IMR-90 (cell line): Measurements from ENCODE around the gene IGSF9B. TPM values are rescaled to one million over a fixed set of nuclear protein-coding genes. Genes with fewer than 3 reads are reported as not detected.

Experiments used
- ATAC-seq: fragments of 200-7000 bp; cut with Tn5 transposase; 2 replicates; pipeline ENCODE4 v1.9.1; 2020; ENCODE audit warnings: low read depth, mild to moderate bottlenecking, moderate library complexity
- BruUV-seq: library from RNA; stranded (reverse); fragments of 400-500 nt; replicated peaks from 2 replicates; lab custom pipeline; 2021; lab: Mats Ljungman, UMichigan
- CTCF ChIA-PET: fragments of 300-600 bp; formaldehyde crosslinking; extraction: SDS; loops from one replicate; lab custom pipeline; 2021; ENCODE audit warnings: antibody characterized with exemption; lab: Yijun Ruan, JAX
- POLR2A ChIA-PET: fragments of 300-600 bp; sonication (Branson Sonifier 250); formaldehyde crosslinking; loops from one replicate; lab custom pipeline; 2022; ENCODE audit warnings: antibody characterized with exemption; ENCODE audit not compliant: unreplicated experiment; lab: Charles Lee
- DNase-seq: peaks from one replicate; pipeline ENCODE4 v3.0.0; 2013
- H2AFZ ChIP-seq: replicated peaks from 2 replicates; pipeline ENCODE3; 2013; ENCODE audit warnings: low read length, mild to moderate bottlenecking; ENCODE audit not compliant: poor library complexity
- H2AK5ac ChIP-seq: 2 replicates; pipeline ENCODE4 v1.6.1; 2013; ENCODE audit warnings: low read depth, low read length, inconsistent platforms
- H2AK9ac ChIP-seq: replicated peaks from 2 replicates; pipeline ENCODE3; 2013; ENCODE audit warnings: mild to moderate bottlenecking, low read depth, low read length, moderate library complexity; ENCODE audit not compliant: poor library complexity
- H2BK120ac ChIP-seq: 2 replicates; pipeline ENCODE4 v1.6.1; 2013; ENCODE audit warnings: low read depth, low read length, inconsistent platforms
- H2BK15ac ChIP-seq: 3 replicates; pipeline ENCODE4 v1.6.1; 2013; ENCODE audit warnings: low read depth, low read length, inconsistent platforms
- H2BK20ac ChIP-seq: 2 replicates; pipeline ENCODE4 v1.6.1; 2013; ENCODE audit warnings: low read depth, mild to moderate bottlenecking, inconsistent platforms, low read length, moderate library complexity
- H2BK5ac ChIP-seq: 2 replicates; pipeline ENCODE4 v1.6.1; 2013; ENCODE audit warnings: mild to moderate bottlenecking, low read depth, low read length, inconsistent platforms; ENCODE audit not compliant: poor library complexity, severe bottlenecking
- H3K14ac ChIP-seq: replicated peaks from 2 replicates; pipeline ENCODE4 v1.6.1; 2013; ENCODE audit warnings: low read depth, low read length, inconsistent platforms
- H3K18ac ChIP-seq: 2 replicates; pipeline ENCODE4 v1.6.1; 2013; ENCODE audit warnings: low read depth, low read length, control low read depth
- H3K23ac ChIP-seq: 2 replicates; pipeline ENCODE4 v1.6.1; 2013; ENCODE audit warnings: low read depth, low read length, inconsistent platforms
- H3K27ac ChIP-seq: 2 replicates; pipeline ENCODE4 v1.5.1; 2013; ENCODE audit warnings: mild to moderate bottlenecking, control low read depth, low read length; ENCODE audit not compliant: insufficient read depth
- H3K27me3 ChIP-seq: 2 replicates; pipeline ENCODE4 v1.6.1; 2013; ENCODE audit warnings: low read length; ENCODE audit not compliant: control insufficient read depth, insufficient read depth
- H3K36me3 ChIP-seq: 2 replicates; pipeline ENCODE4 v1.6.1; 2013; ENCODE audit warnings: low read length, mixed read lengths; ENCODE audit not compliant: control insufficient read depth, insufficient read depth
- H3K4ac ChIP-seq: 2 replicates; pipeline ENCODE4 v1.6.1; 2013; ENCODE audit warnings: low read depth, low read length, inconsistent platforms
- H3K4me1 ChIP-seq: 2 replicates; pipeline ENCODE4 v1.6.1; 2013; ENCODE audit warnings: low read length, mixed read lengths; ENCODE audit not compliant: control insufficient read depth, insufficient read depth
- H3K4me2 ChIP-seq: 2 replicates; pipeline ENCODE4 v1.6.1; 2013; ENCODE audit warnings: low read depth, mild to moderate bottlenecking, control low read depth, low read length, moderate library complexity
- H3K4me3 ChIP-seq: 2 replicates; pipeline ENCODE4 v1.5.1; 2013; ENCODE audit warnings: low read depth, mild to moderate bottlenecking, control low read depth, low read length, moderate library complexity; ENCODE audit not compliant: insufficient read depth
- H3K56ac ChIP-seq: 2 replicates; pipeline ENCODE4 v1.6.1; 2013; ENCODE audit warnings: low read length, inconsistent platforms; ENCODE audit not compliant: insufficient read depth; ENCODE audit errors: extremely low read depth
- H3K79me1 ChIP-seq, 2 experiments: 2 replicates each; pipeline ENCODE4 v1.6.1; 2013; ENCODE audit warnings: low read length in 2 of 2, inconsistent platforms in 1 of 2, low read depth in 1 of 2
- H3K9ac ChIP-seq: 2 replicates; pipeline ENCODE4 v1.6.1; 2013; ENCODE audit warnings: low read depth, low read length, control low read depth
- H3K9me1 ChIP-seq: 2 replicates; pipeline ENCODE4 v1.6.1; 2013; ENCODE audit warnings: low read length, inconsistent platforms; ENCODE audit not compliant: insufficient read depth
- H3K9me3 ChIP-seq: 2 replicates; pipeline ENCODE4 v1.6.1; 2013; ENCODE audit warnings: low read length; ENCODE audit not compliant: control insufficient read depth, insufficient read depth
- H4K20me1 ChIP-seq: 2 replicates; pipeline ENCODE4 v1.6.1; 2013; ENCODE audit warnings: low read length, inconsistent platforms; ENCODE audit not compliant: insufficient read depth
- H4K5ac ChIP-seq: 2 replicates; pipeline ENCODE4 v1.6.1; 2013; ENCODE audit warnings: mild to moderate bottlenecking, low read depth, low read length, control low read depth
- H4K8ac ChIP-seq, 2 experiments: 2 replicates each; pipeline ENCODE4 v1.6.1; 2013; ENCODE audit warnings: low read depth in 2 of 2, low read length in 2 of 2, control low read depth in 1 of 2, inconsistent platforms in 1 of 2
- H4K91ac ChIP-seq: 2 replicates; pipeline ENCODE4 v1.6.1; 2013; ENCODE audit warnings: low read depth, low read length, inconsistent platforms; ENCODE audit not compliant: insufficient read depth
- BHLHE40 ChIP-seq: fragments of 150-350 bp; IDR thresholded peaks from 2 replicates; pipeline ENCODE4 v1.6.1; 2016; ENCODE audit warnings: mild to moderate bottlenecking, low read depth, low read length
- CHD1 ChIP-seq: IDR thresholded peaks from 2 replicates; pipeline ENCODE4 v1.6.1; 2012; ENCODE audit warnings: low read depth, low read length, improper control_type of control experiment
- CTCF ChIP-seq: conservative IDR thresholded peaks from 2 replicates; pipeline ENCODE4 v1.5.1; 2012; ENCODE audit warnings: mild to moderate bottlenecking, low read depth, low read length, improper control_type of control experiment
- MAFK ChIP-seq: IDR thresholded peaks from 2 replicates; pipeline ENCODE4 v1.6.1; 2012; ENCODE audit warnings: low read depth, low read length, improper control_type of control experiment
- MXI1 ChIP-seq: IDR thresholded peaks from 2 replicates; pipeline ENCODE4 v1.6.1; 2012; ENCODE audit warnings: low read depth, mild to moderate bottlenecking, low read length, moderate library complexity, borderline replicate concordance
- NFE2L2 ChIP-seq: fragments of 150-350 bp; IDR thresholded peaks from 2 replicates; pipeline ENCODE4 v1.6.1; 2016; ENCODE audit warnings: low read depth, mild to moderate bottlenecking, low read length
- RAD21 ChIP-seq: IDR thresholded peaks from 2 replicates; pipeline ENCODE4 v1.6.1; 2012; ENCODE audit warnings: low read length, improper control_type of control experiment
- RCOR1 ChIP-seq: IDR thresholded peaks from 2 replicates; pipeline ENCODE4 v1.6.1; 2012; ENCODE audit warnings: mild to moderate bottlenecking, low read length, improper control_type of control experiment; ENCODE audit not compliant: insufficient replicate concordance
- RFX5 ChIP-seq: IDR thresholded peaks from 2 replicates; pipeline ENCODE4 v1.8.0; 2012; ENCODE audit warnings: low read depth, mild to moderate bottlenecking, low read length, moderate library complexity
- SMC3 ChIP-seq: fragments of 150-350 bp; IDR thresholded peaks from 2 replicates; pipeline ENCODE4 v1.6.1; 2016; ENCODE audit warnings: low read depth, mild to moderate bottlenecking, antibody characterized with exemption, low read length, moderate library complexity
- WGBS, 2 experiments: methylation state at CpG; one replicate each; pipeline versions ENCODE4 v1.1.5 to v1.1.7; 2013; ENCODE audit warnings: missing lambda C conversion rate in 2 of 2; ENCODE audit not compliant: insufficient read length in 1 of 2; ENCODE audit errors: extremely low coverage in 2 of 2; 5-methylcytosine and 5-hydroxymethylcytosine counted together
- dilution Hi-C: fragments of 300-500 bp; cut with HindIII; formaldehyde crosslinking; loops from one replicate; pipeline ENCODE4 v1.14.3; 2018; ENCODE audit warnings: low sequenced_read_pairs; ENCODE audit not compliant: unreplicated experiment
- in situ Hi-C: fragments of 300-500 bp; cut with MboI; formaldehyde crosslinking; loops from 3 replicates; pipeline ENCODE4 v1.14.3; 2019; ENCODE audit warnings: low sequenced_read_pairs, inconsistent platforms, mixed read lengths
- intact Hi-C: fragments of 100-400 bp; cut with micrococcal nuclease; formaldehyde crosslinking; loops from 2 replicates; pipeline ENCODE4 v1.10.0; 2022
- polyA plus RNA-seq, 3 experiments: library from polyadenylated mRNA; depleted of rRNA; stranded (reverse); fragments of >200 nt; gene quantifications; 2 replicates each; pipeline ENCODE4 v1.2.3, GENCODE V29; 2012; ENCODE audit warnings: low replicate concordance in 1 of 3
- total RNA-seq: library from RNA; depleted of rRNA; stranded (reverse); fragments of >200 nt; gene quantifications from 2 replicates; pipeline ENCODE4 v1.2.3, GENCODE V29; 2012

IGSF9B gene
- total and polyA plus RNA-seq, 2 of the 4 experiments (the other 2 are of a cell fraction), result under 0.01 to 0.10 TPM

GRCh38 chr11:133897331-133897650, 59.5 kb downstream of the IGSF9B start:
- no peak overlapping the region for H3K4me3 ChIP-seq
- POLR2A ChIA-PET, result no interaction called here
- no peaks in the 10 kb centered on the region for H3K9me1 ChIP-seq
- no peak overlapping the region for H2BK15ac ChIP-seq
- H3K27me3 ChIP-seq, result no peaks in the 10 kb centered on the region
- dilution Hi-C loops (no loop called here), in situ Hi-C loops (no loop called here), intact Hi-C loops (no loop called here)
- no peak for ATAC-seq
- H2BK20ac ChIP-seq, result no peak overlapping the region
- CTCF ChIA-PET, result no interaction called here
- H3K79me1 ChIP-seq, result no peaks in the 10 kb centered on the region
- TF ChIP-seq BHLHE40, result no peak
- TF ChIP-seq CTCF, result no peak
- TF ChIP-seq CHD1, result no peak
- TF ChIP-seq RCOR1, result no peak
- TF ChIP-seq MAFK, result no peak
- TF ChIP-seq RFX5, result no peak
- no peak for TF ChIP-seq SMC3
- no peak for TF ChIP-seq RAD21
- no peak for TF ChIP-seq MXI1
- TF ChIP-seq NFE2L2, result no peak
- H3K9me3 ChIP-seq, result peaks cover 47% of the 10 kb centered on the region
- WGBS, 2 experiments, result 100% methylated on average over 5 of the region's 10 CpGs; no CpG with 5 or more reads in 1 of the 2 experiments
- H3K23ac ChIP-seq, result no peak overlapping the region
- no peak overlapping the region for H3K4ac ChIP-seq
- H3K18ac ChIP-seq, result no peak overlapping the region
- H3K4me2 ChIP-seq, result no peak overlapping the region
- H3K9ac ChIP-seq, result no peak overlapping the region
- H2AFZ ChIP-seq, result no peak overlapping the region
- no TSS peak for BruUV-seq
- no peak overlapping the region for H2BK5ac ChIP-seq
- no peaks in the 10 kb centered on the region for H3K36me3 ChIP-seq
- H2AK5ac ChIP-seq, result no peak overlapping the region
- no peaks in the 10 kb centered on the region for H3K4me1 ChIP-seq
- no peak overlapping the region for H3K56ac ChIP-seq
- no peaks in the 10 kb centered on the region for H4K20me1 ChIP-seq
- no peak overlapping the region for H4K91ac ChIP-seq
- DNase-seq, result no peak
- H2AK9ac ChIP-seq, result no peak overlapping the region
- H2BK120ac ChIP-seq, result no peak overlapping the region
- H3K14ac ChIP-seq, result no peak overlapping the region
- no peak overlapping the region for H4K8ac ChIP-seq
- H4K5ac ChIP-seq, result no peak overlapping the region
- H3K27ac ChIP-seq, result no peak overlapping the region
